GM18858 (cell line): ENCODE measurements around the gene MSH6.

Experiments
- ATAC-seq: cut with Tn5 transposase; IDR thresholded peaks from one replicate; pipeline ENCODE4 v1.9.1; 2021; ENCODE audit not compliant: unreplicated experiment

Gene MSH6

GRCh38 chr2:47782671-47783485 is at the start of gene MSH6:
MSH6 (plus strand) TSS chr2:47783145; CDS start chr2:47783234, 89 bp downstream.
- ATAC-seq, result peak; percentile 76

DNA sequence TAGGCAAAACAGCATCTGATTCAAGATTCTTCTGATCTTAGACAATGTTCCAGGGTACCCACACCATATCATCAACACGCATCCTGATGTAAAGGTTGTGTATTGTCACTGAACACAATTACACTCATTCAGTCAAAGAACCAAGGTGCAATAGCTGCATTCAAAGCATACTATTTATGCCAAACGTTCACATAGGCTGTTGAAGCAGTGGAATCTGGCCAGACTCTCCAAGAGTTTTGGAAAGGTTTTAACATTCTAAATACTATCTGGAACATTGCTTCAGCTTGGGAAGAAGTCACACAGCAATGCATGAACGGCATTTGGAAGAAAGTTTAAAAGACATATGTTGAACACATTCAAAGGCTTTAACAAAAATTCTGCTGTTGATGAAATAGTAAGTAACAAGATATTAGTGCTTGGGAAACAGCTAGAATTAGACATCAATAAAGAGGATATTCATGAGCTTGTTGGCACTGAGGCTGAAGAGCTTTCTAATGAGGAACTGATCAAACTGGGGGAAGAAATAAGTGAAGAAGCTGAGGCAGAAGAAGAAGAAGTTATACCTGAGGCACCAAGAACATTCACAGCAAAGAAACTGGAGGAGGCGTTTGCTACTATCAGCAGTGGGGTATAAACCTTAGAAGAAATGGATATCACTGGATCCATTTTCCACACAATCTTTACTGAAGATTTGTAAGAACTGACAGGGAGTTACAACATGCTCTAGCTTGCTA is 47.6 kb upstream of the MSH6 start:
- ATAC-seq, result peak; percentile 7

- ATAC-seq, result peak; percentile 51
Observed at GRCh38 chr2:47735912-47736311, 47.0 kb upstream of the MSH6 start.

DNA sequence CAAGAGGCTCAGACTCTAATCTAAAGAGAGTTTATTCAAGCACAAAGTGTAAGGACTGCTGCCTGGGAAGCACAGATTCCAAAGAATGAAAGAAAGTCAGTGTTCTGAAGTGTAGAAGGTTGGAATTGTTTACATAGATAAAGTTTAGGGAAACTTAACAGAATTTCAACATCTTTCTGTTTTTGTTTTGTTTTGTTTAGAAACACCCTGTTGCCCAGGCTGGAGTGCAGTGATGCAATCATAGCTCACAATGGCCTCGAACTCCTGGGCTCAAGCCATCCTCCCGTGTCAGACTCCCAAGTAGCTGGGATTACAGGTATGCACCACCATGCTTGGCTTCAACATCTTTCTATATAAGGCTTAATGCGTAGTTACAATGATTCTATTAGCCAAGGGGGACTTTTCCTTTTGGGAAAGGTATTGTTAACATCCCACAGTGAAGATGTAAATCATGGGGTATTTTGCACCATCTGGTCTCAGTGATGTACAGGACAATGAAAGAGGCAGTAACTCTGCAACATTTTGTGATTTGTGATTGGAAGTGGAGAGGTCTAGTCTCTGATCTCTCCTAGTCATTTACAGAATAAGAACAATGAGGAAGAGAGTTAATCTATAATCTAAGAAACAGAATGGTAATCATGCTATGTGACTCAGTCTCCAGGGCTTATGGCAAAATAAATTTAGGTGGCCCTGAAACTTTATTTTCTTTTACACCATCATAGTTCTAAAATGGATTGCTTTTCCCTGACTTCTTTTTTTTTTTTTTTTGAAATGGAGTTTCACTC is 45.6 kb upstream of the MSH6 start:
- ATAC-seq, result no peak

GRCh38 chr2:47738331-47738730 is 44.6 kb upstream of the MSH6 start:
- no peak for ATAC-seq

DNA sequence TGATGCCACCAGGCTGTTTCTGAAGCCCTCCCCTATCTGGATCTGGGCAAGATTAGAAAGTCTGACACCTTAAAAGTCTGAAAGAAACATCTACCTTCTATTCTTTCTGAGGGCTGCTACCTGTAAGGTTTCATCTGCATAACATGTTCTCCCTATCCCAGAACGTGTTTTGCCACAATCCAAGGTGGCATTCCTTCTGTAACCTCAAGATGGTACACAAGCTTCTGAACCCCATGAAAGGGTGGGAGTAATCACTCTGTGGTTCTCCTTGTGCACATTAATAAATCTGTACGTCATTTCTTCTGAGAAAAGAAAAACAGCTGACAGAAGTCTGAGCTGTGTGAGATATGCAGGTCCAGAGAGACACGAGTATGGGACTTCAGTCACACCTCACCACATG is 41.8 kb upstream of the MSH6 start:
- no peak for ATAC-seq

DNA sequence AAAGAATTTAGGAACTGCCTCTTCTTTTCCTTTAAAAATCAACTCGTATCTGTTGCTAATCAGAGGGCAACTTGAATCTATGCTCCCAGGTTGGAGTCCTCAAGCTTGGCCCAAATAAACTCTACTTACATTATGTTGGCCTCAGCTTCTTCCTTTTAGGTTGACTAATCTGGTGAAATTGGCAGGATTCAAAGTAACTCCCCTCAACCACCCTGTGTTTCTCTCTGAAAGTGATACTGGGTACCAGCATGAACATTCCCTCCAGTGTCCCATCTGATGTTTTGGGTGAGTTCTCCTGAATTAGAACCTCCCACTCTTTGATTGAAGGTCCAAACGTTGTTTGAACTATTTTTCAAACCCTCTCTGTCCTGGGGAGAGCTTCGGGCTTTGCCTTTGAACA is 41.3 kb upstream of the MSH6 start:
- no peak for ATAC-seq

DNA sequence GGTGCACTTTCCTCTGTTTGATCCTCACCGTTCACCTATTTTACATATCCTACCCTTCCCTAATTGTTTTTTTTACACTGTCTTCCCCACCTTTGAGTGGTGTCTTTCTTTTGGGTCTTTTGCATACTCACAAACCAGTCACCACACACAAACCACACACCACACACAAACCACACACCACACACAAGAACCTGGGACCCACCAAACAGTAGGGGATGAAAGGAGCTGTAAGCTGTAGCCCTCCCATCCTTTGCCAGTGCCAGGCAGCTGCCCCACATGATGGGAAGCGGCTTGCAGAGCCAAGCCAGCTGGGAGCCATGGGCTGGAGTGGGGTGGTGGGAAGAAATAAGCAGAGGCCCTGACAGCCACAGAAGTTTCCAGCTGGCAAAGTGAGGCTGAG is 38.9 kb upstream of the MSH6 start:
- ATAC-seq, result no peak

DNA sequence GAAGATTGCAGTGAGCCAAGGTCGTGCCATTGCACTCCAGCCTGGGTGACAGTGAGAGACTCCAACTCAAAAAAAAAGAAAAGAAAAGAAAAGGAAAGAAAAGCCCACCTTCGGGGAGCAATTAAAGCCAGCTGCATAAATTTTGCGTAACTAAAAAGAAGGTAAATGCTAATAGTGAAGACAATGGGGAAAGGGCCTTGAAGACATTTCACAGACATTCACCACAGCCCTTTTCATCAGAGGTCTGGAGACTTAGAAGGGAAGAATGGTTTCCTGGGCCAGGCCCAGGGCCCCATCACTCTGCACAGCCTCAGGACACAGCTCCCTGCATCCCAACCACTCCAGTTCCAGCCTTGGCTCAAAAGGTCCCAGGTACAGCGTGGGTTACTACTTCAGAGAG is 35.1 kb upstream of the MSH6 start:
- no peak for ATAC-seq

GRCh38 chr2:47751856-47752414 is 31.0 kb upstream of the MSH6 start:
- ATAC-seq, result peak; percentile 29

GRCh38 chr2:47767497-47767844 is 15.5 kb upstream of the MSH6 start:
- ATAC-seq, result no peak

- ATAC-seq, result peak; percentile 53
Observed at GRCh38 chr2:47767880-47768609, 14.9 kb upstream of the MSH6 start.

DNA sequence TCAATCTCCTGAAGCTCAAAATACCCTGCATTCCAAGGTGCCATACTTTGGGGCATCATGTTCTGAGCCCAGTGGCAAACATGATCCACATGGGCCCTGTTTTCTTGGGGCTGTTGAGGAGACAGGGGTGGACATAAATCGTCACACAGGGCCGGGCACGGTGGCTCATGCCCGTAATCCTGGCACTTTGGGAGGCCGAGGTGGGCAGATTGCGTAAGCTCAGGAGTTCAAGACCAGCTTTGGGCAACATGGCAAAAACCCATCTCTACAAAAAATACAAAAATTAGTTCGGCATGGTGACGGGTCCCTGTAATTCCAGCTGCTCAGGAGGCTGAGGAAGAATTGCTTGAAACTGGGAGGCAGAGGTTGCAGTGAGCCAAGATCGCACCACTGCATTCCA is 13.6 kb upstream of the MSH6 start:
- no peak for ATAC-seq

- no peak for ATAC-seq
Observed at GRCh38 chr2:47771211-47771610, 11.7 kb upstream of the MSH6 start.

DNA sequence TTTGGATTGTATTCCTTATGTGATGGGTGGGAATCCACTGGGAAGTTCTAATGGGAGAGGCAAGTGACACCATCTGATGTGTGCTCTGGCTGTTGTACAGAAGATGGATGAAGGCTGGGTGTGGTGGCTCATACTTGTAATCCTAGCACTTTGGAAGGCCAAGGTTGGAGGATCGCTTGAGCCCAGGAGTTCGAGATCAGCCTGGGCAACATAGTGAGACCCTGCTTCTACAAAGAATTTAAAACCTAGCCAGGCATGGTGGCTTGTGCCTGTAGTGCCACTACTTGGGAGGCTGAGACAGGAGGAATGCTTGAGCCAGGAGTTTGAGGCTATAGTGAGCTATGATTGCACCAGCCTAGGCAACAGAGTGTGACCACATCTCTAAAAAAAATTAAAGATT is 10.6 kb upstream of the MSH6 start:
- ATAC-seq, result no peak

DNA sequence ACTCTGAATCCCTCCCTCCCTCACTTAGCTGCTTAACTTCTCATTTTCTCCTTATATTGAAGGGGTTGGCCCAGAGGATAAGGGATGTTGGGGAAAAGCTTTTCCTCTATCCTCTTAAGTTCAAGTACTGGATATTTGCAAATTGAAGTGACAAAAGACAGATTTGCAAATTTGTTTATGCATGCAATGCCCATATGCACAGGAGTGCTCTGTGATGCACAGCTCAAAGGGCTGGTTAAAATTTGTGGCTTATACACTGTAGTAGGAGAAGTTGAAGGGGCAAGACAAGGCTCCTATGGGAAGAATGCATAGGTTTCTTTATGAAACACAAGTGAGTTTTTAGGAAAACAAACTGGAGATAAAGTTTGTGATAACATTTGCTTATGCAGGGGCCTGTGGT is 8.4 kb upstream of the MSH6 start:
- no peak for ATAC-seq

DNA sequence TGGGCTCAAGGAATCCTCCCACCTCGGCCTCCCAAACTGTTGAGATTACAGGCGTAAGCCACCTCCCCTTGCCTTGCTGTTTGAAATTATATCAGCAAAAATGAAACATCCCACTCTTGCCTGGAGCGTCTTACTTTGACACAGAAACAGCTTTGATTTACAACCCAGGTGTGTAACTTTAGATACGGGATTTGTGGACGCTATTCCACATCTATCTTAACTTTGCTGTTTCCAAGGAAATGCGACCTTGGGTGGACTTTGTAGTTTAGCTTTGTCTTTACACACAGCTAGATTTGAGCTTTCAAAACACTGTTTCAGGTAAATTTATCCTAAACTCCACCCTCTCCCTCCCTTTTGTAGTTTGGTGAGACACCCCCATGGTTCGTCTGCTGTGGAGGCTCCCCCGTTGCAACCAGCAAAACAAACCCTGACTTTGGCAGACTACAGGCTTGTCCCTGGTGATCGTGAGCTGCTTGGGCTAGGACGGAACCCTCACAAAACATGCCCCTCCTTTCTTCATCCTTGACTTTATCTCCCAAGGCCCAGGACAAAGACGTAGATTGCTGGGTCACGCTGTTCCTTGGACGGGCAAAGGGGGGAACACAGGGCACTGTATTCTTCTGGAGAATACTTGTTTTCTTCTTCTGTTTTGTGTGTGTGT is 5.5 kb upstream of the MSH6 start:
- ATAC-seq, result no peak

DNA sequence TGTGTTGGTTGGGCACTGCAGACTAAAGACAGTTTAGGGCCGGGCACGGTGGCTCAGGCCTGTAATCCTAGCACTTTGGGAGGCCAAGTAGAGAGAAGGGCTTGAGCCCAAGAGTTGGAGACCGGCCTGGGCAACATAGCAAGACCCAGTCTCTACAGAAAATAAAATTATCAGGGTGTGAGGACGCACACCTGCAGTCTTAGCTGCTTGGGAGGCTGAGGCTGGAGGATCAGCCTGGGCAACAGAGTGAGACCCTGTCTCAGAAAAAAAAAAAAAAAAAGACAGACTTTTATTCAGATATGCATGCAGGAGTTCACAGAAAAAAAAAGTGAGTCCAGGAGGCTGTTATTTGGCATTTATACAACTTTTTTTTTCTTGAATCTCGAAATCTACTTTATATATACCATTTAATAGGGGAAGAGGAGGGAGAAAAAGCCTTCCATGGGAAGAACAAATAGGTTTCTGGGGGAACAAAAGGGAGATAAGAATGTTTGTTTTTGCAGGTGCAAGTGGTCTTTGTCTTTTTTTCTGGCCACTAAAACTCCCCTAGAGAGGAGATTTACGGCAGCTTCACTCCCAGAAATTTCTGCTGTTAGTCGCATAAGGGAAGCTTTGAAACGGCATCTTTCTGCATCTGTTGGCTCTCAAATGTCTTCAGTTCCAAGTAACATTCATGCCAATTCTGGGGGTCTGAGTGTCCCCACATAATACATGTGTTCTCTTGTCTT is 4.1 kb upstream of the MSH6 start:
- ATAC-seq, result no peak

DNA sequence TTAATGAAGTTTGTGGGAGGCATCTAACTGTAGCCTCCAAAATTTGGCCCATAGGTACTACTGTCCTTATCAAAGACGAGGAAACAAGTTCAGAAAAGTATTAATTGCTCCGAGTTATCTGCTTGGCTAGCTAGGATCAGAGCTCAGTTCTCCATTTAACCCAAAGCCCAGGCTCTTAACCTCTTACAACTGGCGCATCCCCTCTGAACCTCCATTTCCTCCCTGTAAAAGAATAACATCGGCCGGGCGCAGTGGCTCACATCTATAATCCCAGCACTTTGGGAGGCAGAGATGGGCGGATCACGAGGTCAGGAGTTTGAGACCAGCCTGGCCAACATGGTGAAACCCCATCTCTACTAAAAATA is 3.5 kb upstream of the MSH6 start:
- ATAC-seq, result no peak

GRCh38 chr2:47782381-47782670 is 619 bp upstream of the MSH6 start:
- ATAC-seq, result no peak
